HUES6 (cell line): Measurements from ENCODE around the gene GTF3C5.
"Not testable (repeated sequence)": the region's sequence is repeated elsewhere in the genome, so short reads cannot be mapped to it uniquely, and the experiment has no call there.

Source experiments
- H3K27ac ChIP-seq: 2 replicates; pipeline ENCODE4 v1.7.0; 2013; ENCODE audit warnings: low read depth, mild to moderate bottlenecking, low read length, inconsistent platforms
- H3K27me3 ChIP-seq: 2 replicates; pipeline ENCODE4 v1.6.1; 2013; ENCODE audit warnings: low read length; ENCODE audit not compliant: control insufficient read depth, insufficient read depth
- H3K36me3 ChIP-seq: 2 replicates; pipeline ENCODE4 v1.6.1; 2013; ENCODE audit warnings: low read length; ENCODE audit not compliant: control insufficient read depth, insufficient read depth
- H3K4me1 ChIP-seq: 2 replicates; pipeline ENCODE4 v1.6.1; 2013; ENCODE audit warnings: low read length; ENCODE audit not compliant: control insufficient read depth, insufficient read depth
- H3K4me3 ChIP-seq: 2 replicates; pipeline ENCODE4 v1.5.1; 2013; ENCODE audit warnings: low read depth, low read length
- H3K9ac ChIP-seq: one replicate; pipeline ENCODE4 v1.6.1; 2013; ENCODE audit warnings: mild to moderate bottlenecking, low read length
- H3K9me3 ChIP-seq: 2 replicates; pipeline ENCODE4 v1.6.1; 2013; ENCODE audit warnings: low read depth, low read length; ENCODE audit not compliant: control insufficient read depth, insufficient read depth

The GTF3C5 gene

DNA sequence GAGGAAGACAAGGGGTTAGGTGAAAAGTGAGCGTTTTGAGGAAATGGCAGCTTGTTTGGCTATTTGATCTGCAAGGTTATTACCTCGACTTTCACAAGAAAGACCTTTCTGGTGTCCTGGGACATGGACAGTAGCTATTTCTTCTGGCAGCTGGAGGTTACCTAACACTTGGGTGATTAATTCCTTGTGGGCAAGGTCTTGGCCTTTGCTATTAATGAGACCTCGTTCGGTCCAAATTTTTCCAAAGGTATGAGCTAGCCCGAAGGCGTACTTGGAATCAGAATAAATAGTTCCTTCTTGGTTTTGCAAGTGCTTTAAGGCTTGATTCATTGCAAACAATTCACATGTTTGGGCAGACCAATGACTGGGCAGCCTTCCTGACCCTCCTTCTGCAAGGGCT is 4.9 kb downstream of the GTF3C5 start:
- Histone ChIP-seq H3K9ac (no peak overlapping the region), H3K9me3 (no peaks in the 10 kb centered on the region), H3K27me3 (no peaks in the 10 kb centered on the region), H3K4me3 (no peak overlapping the region), H3K27ac (no peak overlapping the region), H3K36me3 (peaks cover 13% of the 10 kb centered on the region; the same call in 1 of the 2 replicates), H3K4me1 (peaks cover 9% of the 10 kb centered on the region; the same call in 1 of the 2 replicates)

DNA sequence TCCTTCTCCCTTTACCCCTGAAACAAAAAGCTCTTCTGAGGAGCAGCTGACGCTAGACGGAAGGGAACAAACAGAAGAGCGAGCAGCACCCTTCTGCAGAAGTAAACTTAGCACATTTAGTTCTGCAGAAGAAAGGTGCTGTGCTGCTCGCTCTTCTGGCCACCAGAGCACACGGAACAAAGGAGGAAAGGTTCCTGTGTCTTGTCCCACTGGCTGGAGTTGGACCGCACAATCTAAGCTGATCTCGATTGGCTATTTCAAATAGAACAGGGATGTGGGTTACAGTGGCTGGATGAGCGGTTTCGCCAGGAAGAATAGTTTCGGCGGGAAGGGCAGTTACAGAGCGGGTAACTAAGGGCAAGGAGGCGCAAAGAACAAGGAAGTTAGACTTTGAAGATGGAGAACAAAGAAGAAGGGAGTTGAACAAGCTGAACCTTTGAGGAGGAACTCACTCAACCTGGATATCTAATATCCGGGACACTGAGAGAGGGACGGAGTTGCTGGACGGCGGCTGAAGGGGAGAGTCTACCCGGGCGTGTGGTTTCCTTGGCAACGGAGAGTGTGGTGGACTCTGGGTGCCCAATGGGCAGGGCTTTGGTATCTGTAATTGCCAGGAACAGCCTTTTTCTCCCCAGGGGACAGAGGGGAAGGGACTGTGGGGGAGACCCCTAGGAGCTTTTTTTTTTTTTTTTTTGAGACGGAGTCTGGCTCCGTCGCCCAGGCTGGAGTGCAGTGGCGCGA is 7.1 kb downstream of the GTF3C5 start:
- Histone ChIP-seq H3K4me3 (no peak overlapping the region), H3K27ac (no peak overlapping the region), H3K4me1 (no peaks in the 10 kb centered on the region), H3K9ac (no peak overlapping the region), H3K9me3 (no peaks in the 10 kb centered on the region), H3K36me3 (peaks cover 19% of the 10 kb centered on the region), H3K27me3 (no peaks in the 10 kb centered on the region)

DNA sequence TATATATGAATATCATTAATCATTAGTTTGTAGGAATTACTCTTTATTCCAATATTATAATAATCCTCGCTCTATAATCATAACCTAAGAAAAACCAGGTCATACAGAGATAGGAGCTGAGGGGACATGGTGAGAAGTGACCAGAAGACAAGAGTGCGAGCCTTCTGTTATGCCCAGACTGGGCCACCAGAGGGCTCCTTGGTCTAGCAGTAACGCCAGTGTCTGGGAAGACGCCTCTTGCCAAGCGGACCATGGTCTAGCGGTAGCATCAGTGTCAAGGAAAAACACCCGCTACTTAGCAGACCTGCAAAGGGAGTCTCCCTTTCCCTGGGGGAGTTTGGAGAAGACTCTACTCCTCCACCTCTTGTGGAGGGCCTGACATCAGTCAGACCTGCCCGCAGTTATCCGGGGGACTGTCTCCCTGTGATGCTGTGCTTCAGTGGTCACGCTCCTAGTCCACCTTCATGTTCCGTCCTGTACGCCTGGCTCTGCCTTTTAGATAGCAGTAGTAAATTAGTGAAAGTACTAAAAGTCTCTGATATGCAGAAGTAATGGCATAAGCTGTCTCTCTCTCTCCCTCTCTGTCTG is 10.2 kb downstream of the GTF3C5 start:
- H3K27me3 ChIP-seq, H3K9me3 ChIP-seq, H3K4me1 ChIP-seq, H3K4me3 ChIP-seq, H3K27ac ChIP-seq, H3K9ac ChIP-seq: not testable (repeated sequence)
- peaks cover 43% of the 10 kb centered on the region for H3K36me3 ChIP-seq

DNA sequence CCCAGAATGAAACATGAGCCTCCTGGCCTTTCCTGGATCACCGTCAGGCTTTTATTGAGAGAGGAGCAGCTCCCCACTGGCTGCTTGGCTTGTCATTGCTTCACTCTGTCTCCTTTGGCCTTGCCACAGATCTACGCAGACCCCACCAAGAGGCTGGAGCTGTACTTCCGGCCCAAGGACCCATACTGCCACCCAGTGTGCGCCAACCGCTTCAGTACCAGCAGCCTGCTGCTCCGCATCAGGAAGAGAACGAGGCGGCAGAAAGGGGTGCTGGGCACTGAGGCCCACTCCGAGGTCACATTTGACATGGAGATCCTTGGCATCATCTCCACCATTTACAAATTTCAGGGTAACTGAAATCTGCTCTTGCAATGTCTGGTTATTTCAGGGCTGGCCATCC is 11.2 kb downstream of the GTF3C5 start:
- Histone ChIP-seq H3K9ac (no peak overlapping the region), H3K4me1 (no peaks in the 10 kb centered on the region), H3K9me3 (no peaks in the 10 kb centered on the region), H3K27ac (no peak overlapping the region), H3K4me3 (no peak overlapping the region), H3K36me3 (peaks cover 53% of the 10 kb centered on the region), H3K27me3 (no peaks in the 10 kb centered on the region)

DNA sequence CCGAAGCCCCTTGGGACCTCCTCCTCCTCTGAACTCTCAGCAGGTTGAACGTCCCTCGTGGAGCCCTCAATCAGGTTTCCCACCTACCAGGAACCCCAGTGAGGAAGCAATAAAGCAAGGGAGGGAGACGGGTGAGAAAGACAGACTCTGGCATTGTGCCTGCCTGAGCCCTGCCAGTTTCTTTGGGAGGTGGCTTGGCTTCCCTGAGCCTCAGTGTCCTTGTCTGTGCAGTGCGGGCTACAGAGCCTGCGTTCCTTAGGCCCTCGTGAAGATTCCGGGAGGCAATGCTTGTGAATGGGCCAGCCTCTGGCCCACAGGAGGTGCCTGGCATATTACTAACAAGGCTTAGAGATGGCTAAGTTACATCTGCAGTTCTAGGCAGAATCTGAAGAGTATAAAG is 11.9 kb downstream of the GTF3C5 start:
- H3K4me3 ChIP-seq = no peak overlapping the region
- no peak overlapping the region for H3K9ac ChIP-seq
- no peaks in the 10 kb centered on the region for H3K9me3 ChIP-seq
- no peaks in the 10 kb centered on the region for H3K27me3 ChIP-seq
- H3K4me1 ChIP-seq = no peaks in the 10 kb centered on the region
- no peak overlapping the region for H3K27ac ChIP-seq
- H3K36me3 ChIP-seq = peaks cover 58% of the 10 kb centered on the region

DNA sequence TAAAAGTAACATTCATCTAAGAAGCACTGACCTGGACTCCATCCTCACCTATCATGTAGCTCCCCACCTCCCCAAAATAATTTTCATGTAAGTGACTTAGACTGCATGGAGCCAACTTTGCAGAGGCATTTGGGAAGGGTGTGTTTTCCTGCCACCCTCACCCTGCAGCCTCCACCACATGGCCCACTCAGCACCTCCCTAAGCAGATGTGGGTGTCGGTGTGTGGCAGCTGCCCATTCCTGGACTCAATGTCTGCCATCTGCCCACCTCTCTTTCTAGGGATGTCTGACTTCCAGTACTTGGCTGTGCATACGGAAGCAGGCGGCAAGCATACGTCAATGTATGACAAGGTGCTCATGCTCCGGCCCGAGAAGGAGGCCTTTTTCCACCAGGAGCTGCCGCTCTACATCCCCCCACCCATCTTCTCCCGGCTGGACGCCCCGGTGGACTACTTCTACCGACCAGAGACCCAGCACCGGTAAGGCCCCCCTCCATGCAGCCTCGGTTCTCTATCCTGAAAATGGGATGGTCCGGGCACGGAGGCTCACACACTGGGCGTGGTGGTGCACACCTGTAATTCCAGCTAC is 12.7 kb downstream of the GTF3C5 start:
- no peaks in the 10 kb centered on the region for H3K4me1 ChIP-seq
- no peak overlapping the region for H3K27ac ChIP-seq
- no peak overlapping the region for H3K4me3 ChIP-seq
- no peak overlapping the region for H3K9ac ChIP-seq
- no peaks in the 10 kb centered on the region for H3K27me3 ChIP-seq
- H3K36me3 ChIP-seq = peaks cover 61% of the 10 kb centered on the region
- no peaks in the 10 kb centered on the region for H3K9me3 ChIP-seq

DNA sequence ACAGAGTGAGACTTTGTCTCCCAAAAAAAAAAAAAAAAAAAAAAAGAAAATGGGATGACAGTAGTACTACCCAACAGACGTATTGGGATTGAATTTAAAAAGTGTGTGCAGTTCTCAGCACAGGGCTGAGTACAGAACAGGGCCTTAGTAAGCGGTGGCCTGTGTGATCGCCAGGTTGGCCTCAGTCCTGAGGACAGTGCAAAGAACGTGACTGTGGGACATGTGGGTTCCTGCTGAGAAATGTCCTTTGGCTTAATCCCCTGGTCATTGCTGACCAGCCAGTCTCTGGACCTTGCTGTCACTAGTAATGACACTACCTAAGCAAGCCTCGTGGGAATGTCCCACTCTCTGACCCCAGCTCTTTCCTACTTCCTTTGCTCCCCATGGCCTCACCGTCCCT is 13.3 kb downstream of the GTF3C5 start:
- no peaks in the 10 kb centered on the region for H3K4me1 ChIP-seq
- no peak overlapping the region for H3K27ac ChIP-seq
- no peak overlapping the region for H3K9ac ChIP-seq
- H3K9me3 ChIP-seq = no peaks in the 10 kb centered on the region
- peaks cover 67% of the 10 kb centered on the region for H3K36me3 ChIP-seq
- H3K27me3 ChIP-seq = no peaks in the 10 kb centered on the region
- no peak overlapping the region for H3K4me3 ChIP-seq

DNA sequence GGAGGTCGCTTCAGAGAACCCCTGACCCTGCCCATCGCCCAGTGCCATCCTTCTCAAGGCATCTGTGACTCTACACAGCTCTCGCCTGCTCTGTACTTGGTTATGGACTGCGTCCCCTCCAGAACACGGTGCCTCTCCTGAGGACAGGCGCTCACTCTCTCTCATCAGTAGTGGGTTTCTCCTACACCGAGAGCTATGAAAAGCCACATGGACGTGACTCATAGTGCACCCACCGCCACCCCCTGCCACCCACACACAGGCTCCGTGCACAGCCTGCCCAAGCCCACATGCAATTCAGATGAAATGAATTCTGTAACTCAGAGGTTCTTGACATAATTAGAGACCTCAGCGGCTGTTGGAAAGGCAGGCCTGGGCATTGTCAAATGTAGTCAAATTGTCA is 13.9 kb downstream of the GTF3C5 start:
- Histone ChIP-seq H3K27me3 (no peaks in the 10 kb centered on the region), H3K4me1 (no peaks in the 10 kb centered on the region), H3K36me3 (peaks cover 72% of the 10 kb centered on the region), H3K9ac (no peak overlapping the region), H3K9me3 (no peaks in the 10 kb centered on the region), H3K27ac (no peak overlapping the region), H3K4me3 (no peak overlapping the region)

DNA sequence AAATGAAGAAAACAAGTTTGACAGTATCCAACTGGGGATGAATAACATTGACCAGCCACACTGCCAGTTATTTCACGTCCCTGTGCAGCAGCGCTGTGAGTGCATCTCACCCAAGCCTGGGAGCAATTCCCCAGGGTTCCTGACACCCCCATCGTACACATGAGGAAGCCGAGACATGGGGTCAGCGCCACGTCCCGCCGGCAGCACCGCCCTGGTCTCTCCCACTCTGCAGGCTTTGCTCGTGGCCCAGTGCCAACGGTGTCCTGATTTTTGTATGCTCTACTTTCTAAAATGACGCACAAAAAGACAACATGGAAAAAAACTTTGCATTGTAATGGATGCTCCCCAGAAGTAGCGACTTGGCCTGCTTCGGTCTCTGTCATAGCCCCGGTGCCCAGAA is 14.3 kb downstream of the GTF3C5 start:
- no peak overlapping the region for H3K27ac ChIP-seq
- H3K36me3 ChIP-seq = peaks cover 77% of the 10 kb centered on the region
- no peaks in the 10 kb centered on the region for H3K9me3 ChIP-seq
- H3K27me3 ChIP-seq = no peaks in the 10 kb centered on the region
- H3K4me3 ChIP-seq = no peak overlapping the region
- no peaks in the 10 kb centered on the region for H3K4me1 ChIP-seq
- no peak overlapping the region for H3K9ac ChIP-seq

DNA sequence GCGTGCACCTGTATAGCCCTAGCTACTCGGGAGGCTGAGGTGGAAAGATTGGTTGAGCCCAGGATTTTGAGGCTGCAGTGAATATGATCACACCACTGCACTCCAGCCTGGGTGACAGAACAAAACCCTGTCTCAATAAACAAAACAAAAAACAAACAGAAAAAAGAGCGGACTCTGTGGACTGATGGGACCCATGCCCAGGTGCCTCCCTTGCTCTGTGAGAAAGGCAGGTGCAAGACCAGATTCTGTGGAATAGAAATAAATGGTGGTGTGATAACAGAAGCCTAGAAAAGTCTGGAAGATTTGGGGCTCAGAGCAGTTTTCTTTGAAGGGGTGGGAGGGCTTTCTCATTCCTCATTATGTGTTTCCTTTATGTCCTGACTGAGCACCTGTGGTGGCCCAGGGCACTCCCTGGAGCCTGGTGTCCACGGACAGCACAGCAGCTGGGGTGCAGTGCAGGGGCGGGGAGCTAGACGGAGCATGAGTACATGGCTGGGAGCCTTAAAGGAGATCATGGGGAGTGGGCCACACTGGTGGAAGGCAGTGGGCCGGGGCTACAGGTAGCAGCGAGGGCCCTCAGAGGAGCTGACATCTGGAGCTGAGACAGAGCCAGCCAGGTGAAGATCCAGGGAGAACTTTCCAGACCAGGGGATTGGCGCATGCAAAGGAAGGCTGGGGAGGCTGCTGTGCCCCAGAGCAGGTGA is 15.6 kb downstream of the GTF3C5 start:
- Histone ChIP-seq H3K36me3 (peaks cover 89% of the 10 kb centered on the region), H3K27ac (no peak overlapping the region), H3K4me1 (no peaks in the 10 kb centered on the region)

DNA sequence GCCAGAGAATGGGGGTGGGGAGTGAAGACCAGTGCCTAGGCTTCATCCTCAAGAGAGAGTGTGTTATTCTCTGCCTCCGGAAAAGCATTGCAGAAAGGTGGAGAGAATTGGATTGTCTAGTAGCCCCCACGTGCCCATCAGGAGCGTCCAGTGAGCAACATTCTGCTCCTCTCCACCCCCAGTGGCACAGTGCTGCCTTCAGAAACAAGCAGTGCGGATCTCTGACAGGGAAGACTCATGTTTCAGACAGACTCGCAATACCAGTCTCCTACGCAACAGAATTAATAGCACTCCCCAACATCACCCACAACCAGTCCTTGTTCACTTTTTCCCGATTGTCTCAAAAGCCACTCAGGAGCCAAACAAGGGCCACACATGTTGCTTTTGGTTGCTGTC is 16.1 kb downstream of the GTF3C5 start:
- Histone ChIP-seq H3K9me3 (no peaks in the 10 kb centered on the region), H3K27me3 (no peaks in the 10 kb centered on the region), H3K27ac (no peak overlapping the region), H3K36me3 (peaks cover 91% of the 10 kb centered on the region), H3K9ac (no peak overlapping the region), H3K4me1 (no peaks in the 10 kb centered on the region), H3K4me3 (no peak overlapping the region)

More for the DNA sequence above, 15.6 kb downstream of the GTF3C5 start:
- Histone ChIP-seq H3K27me3 (no peaks in the 10 kb centered on the region), H3K9me3 (no peaks in the 10 kb centered on the region), H3K9ac (no peak overlapping the region), H3K4me3 (no peak overlapping the region)
